Endothelial cell of umbilical vein (primary cell): ENCODE data around the gene C17orf58. TPM values are rescaled to one million over a fixed set of nuclear protein-coding genes. Genes with fewer than 3 reads are reported as not detected.

Source experiments
- BruUV-seq: library from RNA; stranded (reverse); fragments of 400-500 nt; replicated peaks from 2 replicates; lab custom pipeline; 2021; lab: Mats Ljungman, UMichigan
- CTCF ChIA-PET: fragments of 300-600, 350-600 bp; sonication (Branson Sonifier 250); formaldehyde crosslinking; loops from one replicate; lab custom pipeline; 2021; ENCODE audit warnings: antibody characterized with exemption, inconsistent platforms; lab: Charles Lee
- POLR2A ChIA-PET: fragments of 300-600, 350-600 bp; sonication (Branson Sonifier 250); formaldehyde crosslinking; loops from one replicate; lab custom pipeline; 2021; ENCODE audit warnings: antibody characterized with exemption, inconsistent platforms; lab: Charles Lee
- DNase-seq: peaks from one replicate; pipeline ENCODE4 v3.0.0-alpha.2; 2011; ENCODE audit warnings: low read depth, low spot score
- FAIRE-seq: peaks from 2 replicates; lab custom pipeline; 2011; peaks lifted over from hg19 to GRCh38; lab: Jason Lieb, UNC
- H2AFZ ChIP-seq: 2 replicates; pipeline ENCODE4 v1.6.0; 2012; ENCODE audit warnings: low read depth, low read length, control low read depth, inconsistent platforms
- H3K27ac ChIP-seq: 2 replicates; pipeline ENCODE4 v1.5.1; 2011; ENCODE audit warnings: low read depth, mild to moderate bottlenecking, control low read depth, low read length, moderate library complexity; ENCODE audit not compliant: insufficient read depth
- H3K27me3 ChIP-seq, 2 experiments: 2 replicates each; pipeline versions ENCODE4 v1.6.0 to v1.6.1; 2011; ENCODE audit warnings: low read length in 2 of 2, mixed read lengths in 1 of 2; ENCODE audit not compliant: control insufficient read depth in 2 of 2, insufficient read depth in 2 of 2
- H3K36me3 ChIP-seq, 2 experiments: 2 replicates in 1 of 2; 3 replicates in 1 of 2; pipeline ENCODE4 v1.5.1; 2011; ENCODE audit warnings: low read length in 2 of 2, mild to moderate bottlenecking in 1 of 2, moderate library complexity in 1 of 2; ENCODE audit not compliant: control insufficient read depth in 2 of 2, insufficient read depth in 2 of 2; ENCODE audit errors: extremely low read depth in 1 of 2
- H3K4me1 ChIP-seq: 3 replicates; pipeline ENCODE4 v1.5.1; 2011; ENCODE audit warnings: mild to moderate bottlenecking, low read length; ENCODE audit not compliant: control insufficient read depth, insufficient read depth; ENCODE audit errors: extremely low read depth
- H3K4me2 ChIP-seq: 2 replicates; pipeline ENCODE4 v1.6.1; 2011; ENCODE audit warnings: low read length, control low read depth, mixed read lengths; ENCODE audit not compliant: insufficient read depth
- H3K4me3 ChIP-seq, 3 experiments: fragments of 200-600 bp in 1 of 3; sonication (generic), shearing (Covaris generic) in 1 of 3; replicated peaks in 1 of 3; 2 replicates each; pipeline ENCODE4 v1.5.1; 2011 to 2016; ENCODE audit warnings: control low read depth in 3 of 3, low read length in 3 of 3, mild to moderate bottlenecking in 2 of 3, inconsistent platforms in 1 of 3, low read depth in 1 of 3, moderate library complexity in 1 of 3; ENCODE audit not compliant: insufficient read depth in 1 of 3
- H3K79me2 ChIP-seq: 2 replicates; pipeline ENCODE4 v1.6.0; 2012; ENCODE audit warnings: low read length, inconsistent platforms; ENCODE audit not compliant: control insufficient read depth, insufficient read depth
- H3K9ac ChIP-seq: replicated peaks from 2 replicates; pipeline ENCODE3; 2011; ENCODE audit warnings: low read length, control low read depth; ENCODE audit not compliant: insufficient read depth; ENCODE audit errors: extremely low read depth
- H3K9me1 ChIP-seq: replicated peaks from 3 replicates; pipeline ENCODE4 v1.6.0; 2011; ENCODE audit warnings: mild to moderate bottlenecking, low read length; ENCODE audit not compliant: control insufficient read depth, insufficient read depth; ENCODE audit errors: extremely low read depth
- H3K9me3 ChIP-seq: replicated peaks from 2 replicates; pipeline ENCODE4 v1.5.1; 2012; ENCODE audit warnings: low read length, inconsistent platforms; ENCODE audit not compliant: control insufficient read depth, insufficient read depth
- H4K20me1 ChIP-seq: replicated peaks from 2 replicates; pipeline ENCODE3; 2011; ENCODE audit warnings: mild to moderate bottlenecking, low read length; ENCODE audit not compliant: control insufficient read depth, insufficient read depth; ENCODE audit errors: extremely low read depth
- EZH2 ChIP-seq: IDR thresholded peaks from 2 replicates; pipeline ENCODE4 v1.6.1; 2012; ENCODE audit warnings: borderline replicate concordance, low read depth, mild to moderate bottlenecking, moderate library complexity, low read length, inconsistent platforms; ENCODE audit not compliant: severe bottlenecking
- FOS ChIP-seq: IDR thresholded peaks from 2 replicates; pipeline ENCODE4 v1.6.1; 2011; ENCODE audit warnings: mild to moderate bottlenecking, low read length, moderate library complexity, borderline replicate concordance; ENCODE audit not compliant: insufficient read depth
- GATA2 ChIP-seq: IDR thresholded peaks from 2 replicates; pipeline ENCODE4 v1.7.0; 2011; ENCODE audit warnings: low read depth, mild to moderate bottlenecking, moderate library complexity, mixed read lengths, low read length; ENCODE audit not compliant: insufficient read length, insufficient read depth
- JUN ChIP-seq: IDR thresholded peaks from 2 replicates; pipeline ENCODE4 v1.6.1; 2011; ENCODE audit warnings: borderline replicate concordance, low read depth; ENCODE audit not compliant: insufficient read length, insufficient read depth
- MYC ChIP-seq: IDR thresholded peaks from one replicate; pipeline ENCODE4 v1.6.1; 2011; ENCODE audit warnings: mild to moderate bottlenecking, low read depth, low read length
- POLR2A ChIP-seq: IDR thresholded peaks from 2 replicates; pipeline ENCODE4 v1.6.1; 2012; ENCODE audit warnings: low read depth, mild to moderate bottlenecking, control low read depth, low read length
- POLR2AphosphoS5 ChIP-seq: IDR thresholded peaks from 2 replicates; pipeline ENCODE4 v1.6.1; 2012; ENCODE audit warnings: low read depth, mild to moderate bottlenecking, control low read depth, low read length, moderate library complexity; ENCODE audit not compliant: insufficient read depth
- dilution Hi-C: fragments of 300-500 bp; cut with MboI; formaldehyde crosslinking; loops from one replicate; pipeline ENCODE4 v1.15.0; 2019; ENCODE audit warnings: low sequenced_read_pairs; ENCODE audit not compliant: extremely low pct_ligation_motif_present
- intact Hi-C: fragments of 100-400 bp; cut with micrococcal nuclease; formaldehyde crosslinking; loops from one replicate; pipeline ENCODE4 v1.10.0; 2022
- polyA plus RNA-seq, 4 experiments: library from polyadenylated mRNA; depleted of rRNA in 3 of 4; stranded (reverse) in 3 of 4; unstranded in 1 of 4; fragments of >200 nt; gene quantifications; 2 replicates each; pipeline versions ENCODE4 v1.2.1 to v1.2.3, GENCODE V29; 2011 to 2012; ENCODE audit warnings: missing spikeins in 1 of 4
- total RNA-seq: library from RNA; stranded (reverse); gene quantifications from 2 replicates; pipeline ENCODE4 v1.2.3, GENCODE V29; 2021
- TF ChIP-seq, protein P1 (sequence below): IDR thresholded peaks from 2 replicates; pipeline ENCODE4 v1.6.1; 2011; ENCODE audit not compliant: insufficient read depth, insufficient read length
- TF ChIP-seq, protein P2 (sequence below), 2 donors: IDR thresholded peaks; 1 replicate in 1 of 2; 2 replicates in 1 of 2; pipeline ENCODE4 v1.5.1; 2011; ENCODE audit warnings: low read length in 2 of 2, mild to moderate bottlenecking in 2 of 2, moderate library complexity in 2 of 2, control low read depth in 1 of 2, inconsistent platforms in 1 of 2, low read depth in 1 of 2; ENCODE audit not compliant: insufficient read depth in 1 of 2; ENCODE audit errors: extremely low read depth in 1 of 2

Gene C17orf58
- total and polyA plus RNA-seq, 2 donors (not counting 3 experiments of a cell fraction or from before 2014, with no cell fraction given), result 24.5 to 35.5 TPM

DNA sequence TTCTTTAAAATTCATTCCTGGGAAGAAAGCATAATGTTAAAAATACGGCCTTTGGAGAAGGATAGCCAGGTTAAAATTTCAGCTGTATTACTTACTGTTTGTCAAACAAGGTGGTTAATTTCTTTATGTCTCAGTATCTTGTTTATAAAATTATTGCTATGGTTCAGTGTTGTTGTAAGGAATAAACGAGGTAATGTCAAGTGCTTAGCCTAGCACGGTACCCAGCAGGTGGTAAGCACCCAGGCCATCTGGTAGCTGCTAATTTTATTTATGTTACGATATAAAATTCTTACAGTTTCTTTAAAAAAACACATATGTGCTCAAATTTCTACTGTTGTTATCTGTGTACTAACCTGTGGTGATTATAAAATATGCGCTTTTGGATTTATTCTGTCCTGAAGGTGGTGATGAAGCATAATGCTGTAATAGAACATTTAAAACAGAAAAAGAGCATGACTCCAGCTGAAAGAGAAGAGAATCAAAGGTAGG lies 48.9 kb downstream of the C17orf58 start:
- H3K36me3 ChIP-seq, result peaks cover 12 to 33% of the 10 kb centered on the region in 2 experiments
- CTCF ChIA-PET, result interaction anchor here (0.8 kb wide), 1 partner anchor 15 kb away, joined by 3 read pairs; no protein-coding TSS in a partner anchor

More for the DNA sequence above, 48.9 kb downstream of the C17orf58 start:
- H3K9me1 ChIP-seq, result no peaks in the 10 kb centered on the region
- H3K27ac ChIP-seq, result no peak overlapping the region
- FAIRE-seq, result no peak
- DNase-seq, result no peak
- no peak overlapping the region for H3K9ac ChIP-seq
- no peak overlapping the region for H2AFZ ChIP-seq
- H3K9me3 ChIP-seq, result no peaks in the 10 kb centered on the region
- POLR2A ChIA-PET, result no interaction called here
- TF ChIP-seq POLR2AphosphoS5 (no peak), GATA2 (no peak), MYC (no peak), POLR2A (no peak), EZH2 (no peak), FOS (no peak), JUN (no peak)
- TF ChIP-seq, protein P1, sequence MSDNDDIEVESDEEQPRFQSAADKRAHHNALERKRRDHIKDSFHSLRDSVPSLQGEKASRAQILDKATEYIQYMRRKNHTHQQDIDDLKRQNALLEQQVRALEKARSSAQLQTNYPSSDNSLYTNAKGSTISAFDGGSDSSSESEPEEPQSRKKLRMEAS, result no peak
- TF ChIP-seq, protein P2, sequence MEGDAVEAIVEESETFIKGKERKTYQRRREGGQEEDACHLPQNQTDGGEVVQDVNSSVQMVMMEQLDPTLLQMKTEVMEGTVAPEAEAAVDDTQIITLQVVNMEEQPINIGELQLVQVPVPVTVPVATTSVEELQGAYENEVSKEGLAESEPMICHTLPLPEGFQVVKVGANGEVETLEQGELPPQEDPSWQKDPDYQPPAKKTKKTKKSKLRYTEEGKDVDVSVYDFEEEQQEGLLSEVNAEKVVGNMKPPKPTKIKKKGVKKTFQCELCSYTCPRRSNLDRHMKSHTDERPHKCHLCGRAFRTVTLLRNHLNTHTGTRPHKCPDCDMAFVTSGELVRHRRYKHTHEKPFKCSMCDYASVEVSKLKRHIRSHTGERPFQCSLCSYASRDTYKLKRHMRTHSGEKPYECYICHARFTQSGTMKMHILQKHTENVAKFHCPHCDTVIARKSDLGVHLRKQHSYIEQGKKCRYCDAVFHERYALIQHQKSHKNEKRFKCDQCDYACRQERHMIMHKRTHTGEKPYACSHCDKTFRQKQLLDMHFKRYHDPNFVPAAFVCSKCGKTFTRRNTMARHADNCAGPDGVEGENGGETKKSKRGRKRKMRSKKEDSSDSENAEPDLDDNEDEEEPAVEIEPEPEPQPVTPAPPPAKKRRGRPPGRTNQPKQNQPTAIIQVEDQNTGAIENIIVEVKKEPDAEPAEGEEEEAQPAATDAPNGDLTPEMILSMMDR (IDR thresholded peaks at IDR 0.05; ENCODE audit: extremely low read depth in 1 of 2, insufficient read depth in 1 of 2, low read depth in 1 of 2, low read length in 2 of 2), result no peak
- no peaks in the 10 kb centered on the region for H3K4me1 ChIP-seq
- no peaks in the 10 kb centered on the region for H4K20me1 ChIP-seq
- intact Hi-C loops, result no loop called here
- no TSS peak for BruUV-seq
- no peak overlapping the region for H3K4me2 ChIP-seq
- H3K27me3 ChIP-seq, result no peaks in the 10 kb centered on the region
- no peak overlapping the region for H3K4me3 ChIP-seq
- H3K79me2 ChIP-seq, result no peaks in the 10 kb centered on the region
- dilution Hi-C loops, result no loop called here
